D721Med (cell line): ENCODE data around the gene GOLT1B.

Experiments
- DNase-seq: peaks from one replicate; pipeline ENCODE4 v3.0.0; 2011; ENCODE audit warnings: low spot score; ENCODE audit not compliant: insufficient read length
- FAIRE-seq: peaks from 2 replicates; lab custom pipeline; 2011; peaks lifted over from hg19 to GRCh38; lab: Jason Lieb, UNC
- CTCF ChIP-seq: IDR thresholded peaks from 2 replicates; pipeline ENCODE4 v1.5.1; 2012; ENCODE audit warnings: mild to moderate bottlenecking, control low read depth; ENCODE audit not compliant: insufficient read depth; ENCODE audit errors: missing control alignments

The GOLT1B gene

GRCh38 chr12:21521541-21521940, 20.0 kb downstream of the GOLT1B start:
- no peak for TF ChIP-seq CTCF
- FAIRE-seq (no peak), DNase-seq (no peak)

DNA sequence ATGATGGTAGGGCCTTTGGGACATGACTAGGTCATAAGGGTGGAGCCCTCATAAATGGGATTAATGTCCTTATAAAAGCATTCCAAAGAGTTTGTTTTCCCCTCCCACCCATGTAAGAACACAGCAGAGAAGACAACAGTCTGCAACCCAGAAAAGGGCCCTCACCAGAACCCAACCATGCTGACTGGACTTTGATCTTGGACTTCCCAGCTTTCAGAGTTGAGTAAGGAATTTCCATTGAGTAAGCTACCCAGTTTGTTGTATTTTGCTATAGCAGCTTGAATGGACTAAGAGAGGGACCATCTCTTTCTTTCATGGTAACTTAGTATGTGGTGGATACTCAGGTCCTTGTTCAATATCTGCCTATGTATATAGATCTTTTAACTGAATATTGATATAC, 21.6 kb downstream of the GOLT1B start:
- DNase-seq: no peak
- FAIRE-seq: no peak
- no peak for TF ChIP-seq CTCF

DNA sequence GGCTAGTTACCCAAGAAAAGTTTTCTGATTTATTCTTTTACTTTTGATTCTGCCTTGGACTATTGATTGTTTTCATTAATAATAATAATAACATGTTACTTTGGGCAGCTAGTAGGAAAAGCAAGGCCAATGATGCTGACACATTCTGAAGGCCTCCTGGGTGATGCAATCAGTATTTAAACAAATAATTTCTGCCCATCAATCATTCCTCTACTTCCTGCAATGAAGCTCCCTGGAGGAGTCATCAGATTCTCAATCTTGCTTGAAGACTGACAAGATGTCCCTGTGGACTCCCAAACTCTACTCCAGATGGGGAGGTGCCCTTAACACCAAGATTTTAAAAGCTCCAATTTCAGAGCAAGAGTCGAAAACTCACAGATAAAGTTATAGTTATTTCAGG, 24.5 kb downstream of the GOLT1B start, which contains the start of gene SPX:
Gene SPX (plus strand): TSS at position 244 of the 400 bp plus-strand sequence. CDS start 177 bp downstream, outside the sequence.
- DNase-seq (no peak), FAIRE-seq (no peak)
- TF ChIP-seq CTCF: no peak

GRCh38 chr12:21526721-21527345, 25.2 kb downstream of the GOLT1B start:
- FAIRE-seq: no peak
- DNase-seq: no peak
- no peak for TF ChIP-seq CTCF

- peak; percentile 43 for DNase-seq
- FAIRE-seq: no peak
- TF ChIP-seq CTCF: no peak
These were observed 26.0 kb downstream of the GOLT1B start for GRCh38 chr12:21527451-21528180.

GRCh38 chr12:21528953-21529352, 27.4 kb downstream of the GOLT1B start:
- no peak for FAIRE-seq
- DNase-seq: no peak
- no peak for TF ChIP-seq CTCF

- no peak for FAIRE-seq
These were observed 27.9 kb downstream of the GOLT1B start for GRCh38 chr12:21529456-21529855.

More at GRCh38 chr12:21529456-21529855, 27.9 kb downstream of the GOLT1B start:
- TF ChIP-seq CTCF: no peak
- DNase-seq: no peak
